RWPE2 (cell line): ENCODE data around the gene SOWAHA.

ENCODE experiments used
- ATAC-seq: fragments of 200-7000 bp; cut with Tn5 transposase; 3 replicates; pipeline ENCODE4 v1.9.1; 2021; ENCODE audit warnings: low read depth
- DNase-seq: peaks from one replicate; pipeline ENCODE4 v3.0.0-alpha.2; 2020; ENCODE audit warnings: low spot score
- H3K27ac ChIP-seq: fragments of 450-650 bp; 2 replicates; pipeline ENCODE4 v1.5.1; 2017; ENCODE audit warnings: mild to moderate bottlenecking; ENCODE audit not compliant: poor library complexity, severe bottlenecking
- H3K27me3 ChIP-seq: fragments of 250-450 bp; sonication (Bioruptor Pico); 2 replicates; pipeline ENCODE4 v1.5.1; 2021; ENCODE audit warnings: mild to moderate bottlenecking, moderate library complexity; ENCODE audit not compliant: insufficient read depth, poor library complexity, severe bottlenecking
- H3K36me3 ChIP-seq: fragments of 250-450 bp; sonication (Bioruptor Pico); 2 replicates; pipeline ENCODE4 v1.5.1; 2020; ENCODE audit warnings: low read depth, mild to moderate bottlenecking, moderate library complexity
- H3K4me1 ChIP-seq: fragments of 250-450 bp; sonication (Bioruptor Pico); 2 replicates; pipeline ENCODE4 v1.5.1; 2021; ENCODE audit warnings: mild to moderate bottlenecking, moderate library complexity; ENCODE audit not compliant: insufficient read depth, poor library complexity, severe bottlenecking
- H3K4me3 ChIP-seq: fragments of 250-450 bp; sonication (Bioruptor Pico); 2 replicates; pipeline ENCODE4 v1.5.1; 2021; ENCODE audit warnings: mild to moderate bottlenecking, moderate library complexity; ENCODE audit not compliant: severe bottlenecking
- H3K9me3 ChIP-seq: fragments of 250-450 bp; sonication (Bioruptor Pico); 2 replicates; pipeline ENCODE4 v1.5.1; 2021; ENCODE audit warnings: mild to moderate bottlenecking, moderate library complexity; ENCODE audit not compliant: severe bottlenecking
- CTCF ChIP-seq: fragments of 450-650 bp; IDR thresholded peaks from one replicate; pipeline ENCODE4 v1.5.1; 2017; ENCODE audit warnings: mild to moderate bottlenecking, moderate library complexity; ENCODE audit not compliant: poor library complexity, severe bottlenecking

SOWAHA gene

GRCh38 chr5:132771503-132771998 is 41.6 kb upstream of the SOWAHA start:
- ATAC-seq, result no peak
- Histone ChIP-seq H3K4me1 (peaks cover 11% of the 10 kb centered on the region), H3K4me3 (no peak overlapping the region), H3K27ac (no peak overlapping the region), H3K9me3 (no peaks in the 10 kb centered on the region), H3K27me3 (no peaks in the 10 kb centered on the region), H3K36me3 (peaks cover 6% of the 10 kb centered on the region)
- TF ChIP-seq CTCF, result no peak
- DNase-seq, result peak; percentile 48

- ATAC-seq, result no peak
- H3K9me3 ChIP-seq, result no peaks in the 10 kb centered on the region
- H3K4me3 ChIP-seq, result no peak overlapping the region
- H3K4me1 ChIP-seq, result peaks cover 11% of the 10 kb centered on the region
- peaks cover 2% of the 10 kb centered on the region for H3K36me3 ChIP-seq
- DNase-seq, result peak; percentile 33
- no peak overlapping the region for H3K27ac ChIP-seq
- H3K27me3 ChIP-seq, result no peaks in the 10 kb centered on the region
- no peak for TF ChIP-seq CTCF
Observed at GRCh38 chr5:132772291-132773070, 40.6 kb upstream of the SOWAHA start.

- Histone ChIP-seq H3K9me3 (no peaks in the 10 kb centered on the region), H3K4me1 (peaks cover 11% of the 10 kb centered on the region), H3K36me3 (no peaks in the 10 kb centered on the region), H3K27me3 (no peaks in the 10 kb centered on the region), H3K27ac (no peak overlapping the region), H3K4me3 (no peak overlapping the region)
- DNase-seq, result no peak
- TF ChIP-seq CTCF, result no peak
- no peak for ATAC-seq
Observed at GRCh38 chr5:132773114-132773513, 40.0 kb upstream of the SOWAHA start.

GRCh38 chr5:132773601-132774355 is 39.3 kb upstream of the SOWAHA start:
- no peaks in the 10 kb centered on the region for H3K9me3 ChIP-seq
- H3K27ac ChIP-seq, result no peak overlapping the region
- DNase-seq (peak; percentile 33), ATAC-seq (no peak)
- no peaks in the 10 kb centered on the region for H3K36me3 ChIP-seq
- no peaks in the 10 kb centered on the region for H3K27me3 ChIP-seq
- peaks cover 11% of the 10 kb centered on the region for H3K4me1 ChIP-seq
- no peak for TF ChIP-seq CTCF
- H3K4me3 ChIP-seq, result no peak overlapping the region
